Breast epithelium (tissue), 4 donors: ENCODE measurements around the gene FBN2. TPM values are rescaled to one million over a fixed set of nuclear protein-coding genes. Genes with fewer than 3 reads are reported as not detected.

Experiments
- DNase-seq, 2 donors: peaks; one replicate each; pipeline ENCODE4 v3.0.0-alpha.2; 2019; ENCODE audit warnings: low spot score in 2 of 2
- H3K27ac ChIP-seq, 2 donors: fragments of 200-600 bp; sonication (generic) in 1 of 2; one replicate each; pipeline ENCODE4 v1.5.1; 2016 to 2019; ENCODE audit warnings: mild to moderate bottlenecking in 1 of 2
- H3K27me3 ChIP-seq, 2 donors: fragments of 200-600 bp; sonication (generic) in 1 of 2; one replicate each; pipeline versions ENCODE4 v1.5.1 to v1.6.0; 2017 to 2019; ENCODE audit warnings: control low read depth in 1 of 2, mild to moderate bottlenecking in 1 of 2
- H3K36me3 ChIP-seq: fragments of 200-600 bp; one replicate; pipeline ENCODE4 v1.5.1; 2019
- H3K4me1 ChIP-seq, 2 donors: fragments of 200-600 bp; sonication (generic); one replicate each; pipeline ENCODE4 v1.5.1; 2016 to 2019; ENCODE audit warnings: control low read depth in 1 of 2
- H3K4me3 ChIP-seq, 3 donors: fragments of 200-600 bp; sonication (generic); 1 replicate in 2 of 3; 2 replicates in 1 of 3; pipeline ENCODE4 v1.5.1; 2016 to 2019; ENCODE audit warnings: mild to moderate bottlenecking in 3 of 3, moderate library complexity in 2 of 3
- H3K9me3 ChIP-seq, 2 donors: fragments of 200-600 bp; sonication (generic) in 1 of 2; one replicate each; pipeline ENCODE4 v1.5.1; 2016 to 2019; ENCODE audit warnings: control low read depth in 1 of 2
- POLR2A ChIP-seq: fragments of 450-650 bp; IDR thresholded peaks from one replicate; pipeline ENCODE4 v1.6.1; 2016; ENCODE audit warnings: antibody characterized with exemption, mild to moderate bottlenecking, moderate library complexity
- POLR2AphosphoS5 ChIP-seq, 3 donors: sonication (generic); formaldehyde crosslinking; IDR thresholded peaks; one replicate each; pipeline ENCODE4 v1.6.1; 2017; ENCODE audit warnings: antibody characterized with exemption in 3 of 3
- intact Hi-C: fragments of 100-400 bp; cut with DNase I; formaldehyde crosslinking; loops from one replicate; pipeline ENCODE4 v1.15.1; 2023; ENCODE audit warnings: low total_unique reads
- total RNA-seq, 3 donors: library from RNA; depleted of rRNA; stranded (reverse); fragments of >200 nt; gene quantifications; one replicate each; pipeline ENCODE4 v1.1.0, GENCODE V29; 2016
- TF ChIP-seq, protein P1 (sequence below), 3 donors: fragments of 450-650 bp; IDR thresholded peaks; one replicate each; pipeline ENCODE4 v1.5.1; 2016 to 2017; ENCODE audit warnings: antibody characterized with exemption in 3 of 3, mild to moderate bottlenecking in 3 of 3, moderate library complexity in 3 of 3

FBN2 gene
- total RNA-seq, 3 donors from 2014 or later: 0.88 to 7.5 (median 1.8) TPM

DNA sequence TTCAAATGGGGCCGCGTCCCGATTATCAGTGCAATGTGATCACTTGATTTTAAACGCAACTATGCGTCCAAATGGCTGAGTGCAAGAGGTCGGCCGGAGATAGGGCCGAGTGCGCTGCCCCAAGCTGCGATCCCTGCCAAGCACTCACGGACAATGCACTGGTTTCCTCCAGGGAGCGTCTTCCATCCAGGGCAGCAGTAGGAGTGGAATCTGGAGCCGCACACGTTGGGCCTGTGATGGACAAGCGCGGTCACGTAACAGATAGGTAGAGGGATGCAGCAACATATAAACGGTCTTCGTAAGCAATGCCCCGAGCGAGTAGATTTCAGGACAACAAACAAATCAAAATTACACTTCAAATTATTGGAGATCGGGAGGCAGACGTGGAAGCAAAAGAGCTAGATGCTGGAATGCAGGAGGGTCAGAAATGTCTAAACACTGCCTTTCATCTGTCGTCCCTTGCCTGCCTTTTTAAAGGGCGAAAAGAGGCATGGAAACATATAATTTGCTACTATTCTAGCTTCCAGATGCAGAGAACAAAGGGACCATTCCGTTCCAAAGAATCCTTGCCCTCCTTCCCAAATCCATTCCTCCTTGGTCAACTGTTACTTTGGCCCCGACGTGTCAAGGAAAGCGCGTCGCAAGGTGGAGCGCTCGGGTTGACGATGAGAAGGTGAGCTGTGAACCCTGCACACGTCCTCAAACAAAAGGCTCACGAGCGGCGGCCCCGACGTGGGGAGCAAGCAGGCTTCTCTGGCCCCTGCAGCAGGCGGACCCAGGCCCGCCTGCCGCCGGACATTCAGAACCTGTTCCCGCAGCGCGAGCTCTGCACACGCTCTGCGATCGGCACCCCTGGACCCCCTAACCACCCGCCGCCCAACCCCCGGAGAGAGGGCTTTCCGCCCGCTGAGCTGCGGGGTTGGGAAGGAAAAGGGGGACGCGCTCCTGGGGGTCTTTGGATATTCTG, 1.5 kb downstream of the FBN2 start:
- Histone ChIP-seq H3K4me1 (peaks cover 0 to 6% of the 10 kb centered on the region in 2 donors), H3K27ac (no peak overlapping the region), H3K36me3 (no peaks in the 10 kb centered on the region), H3K4me3 (peak overlapping the region; percentile 42 to 71 (median 58)), H3K9me3 (no peaks in the 10 kb centered on the region), H3K27me3 (peaks cover 6 to 25% of the 10 kb centered on the region in 2 donors)
- no peak for DNase-seq
- TF ChIP-seq POLR2AphosphoS5 (IDR thresholded peaks at IDR 0.05) (no peak), POLR2A (no peak)
- TF ChIP-seq, protein P1, sequence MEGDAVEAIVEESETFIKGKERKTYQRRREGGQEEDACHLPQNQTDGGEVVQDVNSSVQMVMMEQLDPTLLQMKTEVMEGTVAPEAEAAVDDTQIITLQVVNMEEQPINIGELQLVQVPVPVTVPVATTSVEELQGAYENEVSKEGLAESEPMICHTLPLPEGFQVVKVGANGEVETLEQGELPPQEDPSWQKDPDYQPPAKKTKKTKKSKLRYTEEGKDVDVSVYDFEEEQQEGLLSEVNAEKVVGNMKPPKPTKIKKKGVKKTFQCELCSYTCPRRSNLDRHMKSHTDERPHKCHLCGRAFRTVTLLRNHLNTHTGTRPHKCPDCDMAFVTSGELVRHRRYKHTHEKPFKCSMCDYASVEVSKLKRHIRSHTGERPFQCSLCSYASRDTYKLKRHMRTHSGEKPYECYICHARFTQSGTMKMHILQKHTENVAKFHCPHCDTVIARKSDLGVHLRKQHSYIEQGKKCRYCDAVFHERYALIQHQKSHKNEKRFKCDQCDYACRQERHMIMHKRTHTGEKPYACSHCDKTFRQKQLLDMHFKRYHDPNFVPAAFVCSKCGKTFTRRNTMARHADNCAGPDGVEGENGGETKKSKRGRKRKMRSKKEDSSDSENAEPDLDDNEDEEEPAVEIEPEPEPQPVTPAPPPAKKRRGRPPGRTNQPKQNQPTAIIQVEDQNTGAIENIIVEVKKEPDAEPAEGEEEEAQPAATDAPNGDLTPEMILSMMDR (IDR thresholded peaks at IDR 0.05): no peak
- intact Hi-C loops: no loop called here

DNA sequence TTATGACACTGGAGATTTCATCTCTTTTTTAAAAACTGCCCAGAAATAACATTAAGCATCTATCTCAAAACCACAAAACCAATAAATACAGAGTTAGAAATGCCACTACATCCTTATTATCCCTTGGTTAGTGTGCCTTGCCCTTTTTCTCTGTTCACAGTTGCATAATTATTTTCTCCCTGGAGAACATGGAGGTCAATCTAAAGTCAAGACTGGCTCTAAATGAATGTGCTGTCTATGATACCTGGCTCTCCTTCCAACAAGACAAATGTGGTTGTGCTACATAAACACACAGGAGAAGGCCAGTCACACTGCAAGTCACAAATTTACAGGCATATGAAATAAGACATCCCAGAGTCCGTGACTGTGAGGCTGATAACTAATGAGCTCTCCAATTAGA, 2.8 kb downstream of the FBN2 start:
- Histone ChIP-seq H3K4me3 (no peak overlapping the region), H3K27me3 (peaks cover 6 to 25% of the 10 kb centered on the region in 2 donors), H3K9me3 (no peaks in the 10 kb centered on the region), H3K4me1 (peaks cover 0 to 6% of the 10 kb centered on the region in 2 donors), H3K36me3 (no peaks in the 10 kb centered on the region), H3K27ac (no peak overlapping the region)
- no peak for DNase-seq
- intact Hi-C loops: no loop called here
- no peak for TF ChIP-seq POLR2A
- TF ChIP-seq POLR2AphosphoS5 (IDR thresholded peaks at IDR 0.05): no peak
- TF ChIP-seq, protein P1 (IDR thresholded peaks at IDR 0.05): no peak

DNA sequence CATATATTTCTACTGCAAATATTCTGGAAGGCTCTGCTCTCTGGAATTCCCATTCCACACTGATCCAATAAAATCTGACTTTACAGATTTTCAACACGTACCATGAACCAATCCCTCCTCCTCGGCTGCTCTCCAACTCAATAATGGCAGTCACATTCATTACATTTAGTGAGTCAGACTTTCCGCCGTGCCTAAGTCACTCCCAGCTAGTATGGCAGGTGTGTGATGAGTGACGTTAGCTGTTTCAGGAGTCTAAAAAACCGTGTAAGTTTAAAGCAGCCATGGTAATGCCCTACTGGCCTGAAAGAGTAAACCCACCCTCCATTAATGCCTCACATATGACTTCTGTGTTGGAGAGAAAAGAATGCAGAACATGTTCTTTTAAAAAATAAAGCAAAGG, 3.3 kb downstream of the FBN2 start:
- intact Hi-C loops: no loop called here
- no peak overlapping the region for H3K4me3 ChIP-seq
- DNase-seq: no peak
- H3K27me3 ChIP-seq: peaks cover 6 to 25% of the 10 kb centered on the region in 2 donors
- TF ChIP-seq, protein P1 (IDR thresholded peaks at IDR 0.05): no peak
- no peak for TF ChIP-seq POLR2AphosphoS5 (IDR thresholded peaks at IDR 0.05)
- TF ChIP-seq POLR2A: no peak
- H3K4me1 ChIP-seq: peaks cover 0 to 6% of the 10 kb centered on the region in 2 donors
- no peaks in the 10 kb centered on the region for H3K36me3 ChIP-seq
- no peak overlapping the region for H3K27ac ChIP-seq
- no peaks in the 10 kb centered on the region for H3K9me3 ChIP-seq

DNA sequence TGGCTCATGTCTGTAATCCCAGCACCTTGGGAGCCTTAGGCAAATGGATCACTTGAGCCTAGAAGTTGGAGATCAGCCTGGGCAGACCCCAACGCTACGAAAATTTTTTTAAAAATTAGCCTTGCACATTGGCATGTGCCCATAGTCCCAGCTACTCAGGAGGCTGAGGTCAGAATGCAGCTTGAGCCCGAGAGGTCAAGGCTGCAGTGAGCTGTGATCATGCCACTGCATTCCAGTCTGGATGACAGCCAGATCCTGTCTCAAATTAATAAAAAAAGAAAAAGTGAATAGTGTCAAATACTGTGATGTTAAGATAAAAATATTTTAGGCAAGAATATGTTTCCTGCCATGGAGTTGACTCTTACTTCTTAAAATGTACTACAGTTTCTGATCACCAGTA, 5.3 kb downstream of the FBN2 start:
- no peaks in the 10 kb centered on the region for H3K9me3 ChIP-seq
- H3K27me3 ChIP-seq: peaks cover 3 to 16% of the 10 kb centered on the region in 2 donors

More for the DNA sequence above, 5.3 kb downstream of the FBN2 start:
- TF ChIP-seq POLR2AphosphoS5 (IDR thresholded peaks at IDR 0.05) (no peak), POLR2A (no peak)
- TF ChIP-seq, protein P1 (IDR thresholded peaks at IDR 0.05): no peak
- peaks cover 0 to 6% of the 10 kb centered on the region in 2 donors for H3K4me1 ChIP-seq
- no peak overlapping the region for H3K4me3 ChIP-seq
- no peaks in the 10 kb centered on the region for H3K36me3 ChIP-seq
- no peak overlapping the region for H3K27ac ChIP-seq
- no peak for DNase-seq
- intact Hi-C loops: no loop called here
